SK-N-MC (cell line): ENCODE measurements around the gene ANAPC2.

Experiments
- DNase-seq: peaks from one replicate; pipeline ENCODE4 v3.0.0-alpha.2; 2011; ENCODE audit warnings: low read depth, low spot score
- H3K27ac ChIP-seq: fragments of 200-600 bp; sonication (generic); 2 replicates; pipeline ENCODE4 v1.5.1; 2016; ENCODE audit warnings: mixed run types
- H3K36me3 ChIP-seq: fragments of 200-600 bp; sonication (generic); 2 replicates; pipeline ENCODE4 v1.6.1; 2017; ENCODE audit warnings: antibody characterized with exemption, low read length, mixed read lengths; ENCODE audit not compliant: insufficient read depth
- H3K4me3 ChIP-seq: fragments of 200-600 bp; sonication (generic); 2 replicates; pipeline ENCODE4 v1.5.1; 2016
- H3K9ac ChIP-seq: fragments of 200-600 bp; sonication (generic); 2 replicates; pipeline ENCODE4 v1.8.0; 2017; ENCODE audit warnings: mixed run types, mixed read lengths; ENCODE audit not compliant: insufficient read length
- H3K9me3 ChIP-seq: fragments of 200-600 bp; sonication (generic); 2 replicates; pipeline ENCODE4 v1.6.1; 2017; ENCODE audit warnings: low read depth, mild to moderate bottlenecking, antibody characterized with exemption, low read length, moderate library complexity, mixed read lengths
- EZH2 ChIP-seq: fragments of 200-600 bp; sonication (generic); IDR thresholded peaks from one replicate; pipeline ENCODE4 v1.6.1; 2017; ENCODE audit warnings: antibody characterized with exemption
- FOXP2 ChIP-seq: optimal IDR thresholded peaks from 2 replicates; pipeline ENCODE3; 2011; ENCODE audit warnings: mild to moderate bottlenecking, moderate library complexity; ENCODE audit not compliant: insufficient read depth; ENCODE audit errors: extremely low read length, control extremely low read depth
- POLR2AphosphoS5 ChIP-seq: IDR thresholded peaks from 2 replicates; pipeline ENCODE4 v1.6.1; 2012; ENCODE audit warnings: mild to moderate bottlenecking, low read depth, low read length, borderline replicate concordance

Gene ANAPC2

DNA sequence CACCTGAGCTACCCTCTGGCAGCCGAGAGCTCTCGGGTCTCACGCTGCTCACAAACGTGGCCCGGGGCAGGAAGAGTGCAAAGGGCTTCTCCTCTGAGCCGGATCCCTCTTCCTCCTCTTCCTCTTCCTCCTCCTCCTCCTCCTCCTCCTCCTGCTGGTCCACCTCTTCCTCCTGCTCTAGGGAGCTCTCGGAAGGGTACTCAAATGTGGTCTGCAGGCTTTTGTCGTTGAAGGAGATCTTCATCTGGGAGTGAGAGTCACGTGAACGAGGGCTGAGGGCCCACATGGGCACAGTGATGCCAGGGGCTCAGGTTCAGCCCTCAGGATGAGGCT is 4.1 kb upstream of the ANAPC2 start:
- H3K27ac ChIP-seq, result no peak overlapping the region
- H3K36me3 ChIP-seq, result peaks cover 6% of the 10 kb centered on the region; the same call in 1 of the 2 replicates
- DNase-seq, result no peak
- no peak overlapping the region for H3K9ac ChIP-seq
- no peaks in the 10 kb centered on the region for H3K9me3 ChIP-seq
- H3K4me3 ChIP-seq, result no peak overlapping the region
- TF ChIP-seq EZH2, result no peak

DNA sequence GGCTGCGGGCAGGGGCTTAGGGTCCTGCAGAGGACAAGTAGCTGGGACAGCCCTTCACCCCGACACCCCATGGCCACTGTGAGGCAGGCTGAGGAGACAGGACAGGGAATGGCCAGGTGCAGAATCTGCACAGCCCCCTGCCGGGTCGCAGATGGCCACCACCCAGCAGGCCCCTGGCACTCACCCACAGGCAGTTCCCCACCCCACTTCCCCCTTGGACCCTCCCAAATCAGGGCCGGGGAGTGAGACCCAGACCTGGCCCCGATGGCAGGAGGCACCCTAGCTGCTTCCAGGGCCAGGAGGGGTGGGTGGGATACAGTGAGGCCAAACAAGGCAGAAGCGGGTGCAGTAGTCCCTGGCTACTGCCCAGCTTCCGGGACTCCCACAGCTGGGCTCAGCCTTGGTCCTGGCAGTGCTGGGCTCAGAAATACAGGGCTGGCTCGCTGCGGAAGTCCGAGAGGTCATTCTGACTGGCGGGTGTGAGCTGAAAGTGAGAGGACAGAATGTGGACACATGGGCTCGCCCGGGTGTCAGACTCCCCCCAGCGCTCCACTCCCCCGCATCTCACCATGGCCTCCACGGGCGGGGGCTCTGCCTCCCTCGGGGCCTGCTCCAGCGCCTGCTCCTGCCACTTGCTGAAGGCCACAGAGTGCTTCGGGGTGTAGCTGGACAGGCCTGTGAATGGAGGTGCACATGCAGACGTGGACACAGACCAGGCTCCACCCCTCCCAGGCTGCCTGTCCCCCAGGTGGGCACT is 3.5 kb upstream of the ANAPC2 start:
- TF ChIP-seq FOXP2 (no peak), POLR2AphosphoS5 (0 out of 2 replicates have a peak, but pooled peaks have one; percentile 5)
- no peak for DNase-seq
- peaks cover 6% of the 10 kb centered on the region; the same call in 1 of the 2 replicates for H3K36me3 ChIP-seq
- H3K4me3 ChIP-seq, result no peak overlapping the region
- H3K27ac ChIP-seq, result no peak overlapping the region
- no peak overlapping the region for H3K9ac ChIP-seq
- no peaks in the 10 kb centered on the region for H3K9me3 ChIP-seq

DNA sequence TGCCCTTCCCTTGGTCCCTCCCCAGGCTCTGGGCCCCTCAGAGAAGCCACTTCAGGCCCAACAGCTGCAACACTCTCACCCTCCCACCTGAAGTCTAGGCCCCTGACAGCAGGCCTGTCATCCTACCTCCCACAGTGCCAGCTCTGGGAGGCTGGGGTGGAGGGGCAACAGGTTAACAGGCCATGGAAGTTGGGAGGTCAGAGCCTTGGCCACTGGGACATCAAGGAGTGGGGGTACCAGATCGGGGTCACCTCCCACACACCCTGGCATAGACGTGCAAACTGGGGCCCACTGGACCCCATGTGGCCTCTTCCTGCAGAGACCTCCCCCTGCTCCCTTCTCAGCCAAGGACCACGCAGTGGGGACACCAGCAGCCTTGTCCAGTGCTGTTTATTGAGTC is 2.9 kb upstream of the ANAPC2 start:
- H3K9me3 ChIP-seq, result no peaks in the 10 kb centered on the region
- no peak overlapping the region for H3K9ac ChIP-seq
- peaks cover 6% of the 10 kb centered on the region; the same call in 1 of the 2 replicates for H3K36me3 ChIP-seq
- H3K4me3 ChIP-seq, result no peak overlapping the region
- DNase-seq, result no peak
- no peak overlapping the region for H3K27ac ChIP-seq
- TF ChIP-seq EZH2, result no peak
- peak; percentile 24; the same call in 1 of the 2 replicates for TF ChIP-seq POLR2AphosphoS5
- TF ChIP-seq FOXP2, result no peak

DNA sequence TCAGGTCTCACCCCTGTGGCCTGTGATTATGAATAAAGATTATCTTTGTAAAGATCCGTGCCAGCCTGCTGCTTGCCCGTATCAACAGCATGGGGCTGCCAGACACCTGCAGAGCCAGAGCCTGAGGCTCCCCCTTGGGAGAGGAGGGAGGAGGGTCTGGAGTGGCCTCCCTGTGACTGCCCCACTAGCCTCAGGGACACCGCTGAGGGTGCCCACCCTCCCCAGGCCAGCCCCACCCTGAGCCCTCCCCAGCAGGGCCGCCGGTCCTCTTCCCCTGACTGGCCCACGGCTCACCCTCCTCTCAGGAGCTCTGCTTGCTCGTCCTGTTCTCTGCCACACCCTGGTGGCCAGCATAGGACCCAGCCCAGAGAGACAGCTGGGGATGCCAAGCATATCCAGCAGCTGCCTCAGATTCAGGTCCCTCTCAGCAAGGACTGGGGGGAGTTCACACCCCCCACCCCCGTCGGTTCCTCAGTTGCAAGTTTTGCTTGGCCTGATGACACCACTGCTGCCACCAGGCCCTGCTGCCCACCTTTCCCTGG is 2.0 kb upstream of the ANAPC2 start:
- Histone ChIP-seq H3K9ac (no peak overlapping the region), H3K27ac (no peak overlapping the region), H3K4me3 (no peak overlapping the region), H3K9me3 (no peaks in the 10 kb centered on the region), H3K36me3 (peaks cover 6% of the 10 kb centered on the region; the same call in 1 of the 2 replicates)
- no peak for TF ChIP-seq FOXP2
- TF ChIP-seq POLR2AphosphoS5, result no peak
- no peak for TF ChIP-seq EZH2
- no peak for DNase-seq

DNA sequence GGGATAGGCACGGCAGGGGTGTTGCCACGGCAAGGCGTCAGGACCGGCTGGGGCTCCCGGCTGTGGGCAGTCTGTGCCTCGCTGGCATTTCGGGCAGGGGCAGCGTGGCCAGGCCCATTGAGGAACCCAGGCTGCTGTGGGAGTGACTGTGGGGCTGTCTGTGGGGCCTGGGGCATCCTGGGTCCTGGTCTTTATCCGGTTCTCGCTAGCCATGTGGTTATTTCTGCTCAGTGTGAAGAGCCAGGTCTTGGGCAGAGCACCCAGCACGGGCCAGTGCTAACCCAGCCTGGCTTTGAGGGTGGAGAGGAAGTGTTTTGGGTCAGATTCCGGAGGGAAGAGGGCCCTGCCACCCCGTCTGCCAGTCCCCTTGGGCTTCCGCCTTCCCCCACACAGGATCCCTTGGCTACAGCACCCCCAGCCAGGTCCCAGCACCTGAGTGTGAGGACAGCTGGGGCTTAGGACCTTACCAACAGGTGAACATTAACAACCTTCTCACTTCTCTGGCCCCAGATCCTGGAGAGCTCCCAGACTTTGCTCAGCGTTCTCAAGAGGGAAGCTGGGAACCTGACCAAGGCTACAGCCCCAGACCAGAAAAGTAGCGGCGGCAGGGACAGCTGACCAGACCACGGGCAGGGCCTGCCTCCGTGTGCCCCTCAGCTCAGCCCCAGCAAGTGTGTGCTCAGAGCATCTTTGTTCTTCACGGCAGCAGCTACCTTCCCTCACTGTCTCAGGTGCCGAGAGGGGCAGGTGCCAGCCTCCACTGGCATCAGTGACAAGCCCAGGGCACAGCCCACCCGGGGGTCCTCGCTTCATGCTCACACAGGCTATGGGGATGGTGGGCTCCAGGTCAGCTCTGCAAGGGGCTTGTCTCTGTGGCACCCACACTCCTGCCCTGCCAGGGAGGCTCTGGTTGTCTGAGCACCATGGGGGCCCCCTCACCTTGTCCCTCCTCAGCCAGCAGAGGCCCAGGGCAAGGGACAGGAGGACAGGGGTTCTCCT is 1.2 kb upstream of the ANAPC2 start:
- no peak overlapping the region for H3K27ac ChIP-seq
- peak overlapping the region; percentile 96 for H3K9ac ChIP-seq
- peaks cover 6% of the 10 kb centered on the region; the same call in 1 of the 2 replicates for H3K36me3 ChIP-seq
- H3K9me3 ChIP-seq, result no peaks in the 10 kb centered on the region
- H3K4me3 ChIP-seq, result peak overlapping the region; percentile 97
- no peak for DNase-seq
- TF ChIP-seq EZH2, result no peak
- TF ChIP-seq FOXP2, result no peak

DNA sequence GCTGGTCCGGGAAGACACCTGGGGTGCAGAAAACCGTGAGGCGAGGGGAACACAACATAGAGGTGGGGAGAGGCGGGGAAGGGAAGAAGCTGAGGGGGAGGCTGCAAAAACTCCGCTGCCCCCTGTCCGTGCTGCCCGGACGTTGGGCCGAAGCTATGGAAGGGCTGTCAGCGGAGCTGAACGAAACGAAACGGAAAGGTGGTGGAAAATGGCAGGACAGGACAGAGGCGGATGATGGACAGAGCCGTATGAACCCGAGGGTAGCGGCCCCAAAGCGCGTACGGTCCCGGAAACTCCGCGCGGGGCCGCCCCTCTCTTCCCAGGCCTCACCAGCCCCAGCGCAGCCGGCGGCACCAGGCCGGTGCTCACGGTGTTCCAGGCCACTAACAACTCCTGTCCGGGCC is 272 bp downstream of the ANAPC2 start:
- no peak for TF ChIP-seq POLR2AphosphoS5
- no peak for DNase-seq
- H3K36me3 ChIP-seq, result peaks cover 12% of the 10 kb centered on the region; the same call in 1 of the 2 replicates
- H3K9me3 ChIP-seq, result no peaks in the 10 kb centered on the region
- peak overlapping the region; percentile 62 for H3K27ac ChIP-seq
- H3K4me3 ChIP-seq, result peak overlapping the region; percentile 97
- H3K9ac ChIP-seq, result peak overlapping the region; percentile 96

DNA sequence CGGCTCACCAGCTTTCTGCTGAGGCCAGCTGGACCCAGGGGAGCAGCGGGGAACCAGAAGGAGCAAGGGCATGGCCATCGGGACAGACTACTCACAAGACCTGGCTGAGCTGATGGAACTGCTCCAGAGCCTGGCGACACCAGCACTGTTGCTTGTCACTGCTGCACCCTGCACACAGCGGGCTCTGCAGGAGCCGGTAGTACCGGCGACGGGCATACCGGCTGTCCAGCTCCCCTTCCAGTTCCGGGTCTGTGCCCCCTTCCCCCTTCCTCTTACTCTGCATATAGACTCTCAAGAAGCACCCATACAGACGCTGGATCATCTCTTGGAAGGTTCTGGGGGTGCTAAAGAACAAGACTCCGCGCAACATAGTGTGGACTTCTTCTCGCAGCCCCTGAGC is 974 bp downstream of the ANAPC2 start:
- peaks cover 14% of the 10 kb centered on the region; the same call in 1 of the 2 replicates for H3K36me3 ChIP-seq
- H3K9me3 ChIP-seq, result no peaks in the 10 kb centered on the region
- no peak overlapping the region for H3K27ac ChIP-seq
- H3K9ac ChIP-seq, result peak overlapping the region; percentile 96
- peak overlapping the region; percentile 97 for H3K4me3 ChIP-seq
- TF ChIP-seq POLR2AphosphoS5 (no peak), EZH2 (no peak), FOXP2 (no peak)
- DNase-seq, result no peak

DNA sequence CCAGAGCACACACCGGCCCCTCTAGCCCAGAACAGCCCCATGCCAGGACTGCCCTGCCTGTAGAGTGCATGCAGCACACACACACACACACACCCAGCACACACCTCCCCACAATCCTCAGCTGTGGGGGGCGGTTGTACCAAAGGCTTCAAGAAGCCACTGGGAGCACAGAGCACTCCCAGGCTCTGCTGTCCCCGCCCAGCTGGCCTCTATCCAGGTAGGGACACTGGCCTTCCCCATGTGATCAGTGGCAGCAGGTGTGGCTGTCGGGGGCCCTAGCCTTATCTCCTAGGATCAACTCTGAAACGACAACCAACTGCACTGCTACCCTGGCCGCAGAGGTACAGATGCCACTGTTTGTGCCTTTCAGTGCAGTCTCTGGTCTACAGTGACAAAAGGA is 2.0 kb downstream of the ANAPC2 start:
- no peaks in the 10 kb centered on the region for H3K9me3 ChIP-seq
- TF ChIP-seq FOXP2 (no peak), POLR2AphosphoS5 (no peak), EZH2 (no peak)
- peaks cover 14% of the 10 kb centered on the region; the same call in 1 of the 2 replicates for H3K36me3 ChIP-seq
- H3K9ac ChIP-seq, result no peak overlapping the region
- no peak overlapping the region for H3K4me3 ChIP-seq
- no peak overlapping the region for H3K27ac ChIP-seq
- DNase-seq, result no peak
